Measurements from ENCODE around the gene CT55.
A peak's percentile ranks its signal among the peaks of the same experiment; 100 is the strongest.
"Not testable (repeated sequence)": the region's sequence is repeated elsewhere in the genome, so short reads cannot be mapped to it uniquely, and the experiment has no call there.

The CT55 gene

GRCh38 chrX:135170877-135171519 is at the start of gene CT55:
Gene CT55 (minus strand): TSS chrX:135171398. CDS start chrX:135171171, 227 bp downstream.
- TF ChIP-seq CTCF (IDR thresholded peaks at IDR 0.05; ENCODE audit: poor library complexity, severe bottlenecking), result no peak
- H3K9me3 ChIP-seq (ENCODE audit: severe bottlenecking), result no peaks in the 10 kb centered on the region
- ATAC-seq (ENCODE audit: low read depth), result no peak
- H3K4me1 ChIP-seq (ENCODE audit: insufficient read depth, poor library complexity, severe bottlenecking), result no peaks in the 10 kb centered on the region
- H3K36me3 ChIP-seq (ENCODE audit: low read depth), result no peaks in the 10 kb centered on the region
- no peaks in the 10 kb centered on the region for H3K27me3 ChIP-seq (ENCODE audit: insufficient read depth, poor library complexity, severe bottlenecking)
- H3K27ac ChIP-seq (ENCODE audit: poor library complexity, severe bottlenecking), result no peak within 1 kb of the TSS
- no peak for DNase-seq (ENCODE audit: low spot score)
- H3K4me3 ChIP-seq (ENCODE audit: severe bottlenecking), result no peak within 1 kb of the TSS

- no peaks in the 10 kb centered on the region for H3K36me3 ChIP-seq (ENCODE audit: low read depth)
- TF ChIP-seq CTCF (IDR thresholded peaks at IDR 0.05; ENCODE audit: poor library complexity, severe bottlenecking), result no peak
- ATAC-seq (ENCODE audit: low read depth) (no peak), DNase-seq (ENCODE audit: low spot score) (no peak)
- no peaks in the 10 kb centered on the region for H3K27me3 ChIP-seq (ENCODE audit: insufficient read depth, poor library complexity, severe bottlenecking)
- no peaks in the 10 kb centered on the region for H3K4me1 ChIP-seq (ENCODE audit: insufficient read depth, poor library complexity, severe bottlenecking)
- H3K9me3 ChIP-seq (ENCODE audit: severe bottlenecking), result no peaks in the 10 kb centered on the region
- no peak overlapping the region for H3K27ac ChIP-seq (ENCODE audit: poor library complexity, severe bottlenecking)
- no peak overlapping the region for H3K4me3 ChIP-seq (ENCODE audit: severe bottlenecking)
Measured at GRCh38 chrX:135213200-135213844, 42.1 kb upstream of the CT55 start.

GRCh38 chrX:135206427-135206826 is 35.2 kb upstream of the CT55 start:
- not testable (repeated sequence) for H3K4me3 ChIP-seq (ENCODE audit: severe bottlenecking); H3K9me3 ChIP-seq (ENCODE audit: severe bottlenecking); DNase-seq (ENCODE audit: low spot score); ATAC-seq (ENCODE audit: low read depth); H3K27me3 ChIP-seq (ENCODE audit: insufficient read depth, poor library complexity, severe bottlenecking); H3K4me1 ChIP-seq (ENCODE audit: insufficient read depth, poor library complexity, severe bottlenecking); H3K27ac ChIP-seq (ENCODE audit: poor library complexity, severe bottlenecking); H3K36me3 ChIP-seq (ENCODE audit: low read depth)
- peak; percentile 52 for TF ChIP-seq CTCF (IDR thresholded peaks at IDR 0.05; ENCODE audit: poor library complexity, severe bottlenecking)

- no peaks in the 10 kb centered on the region for H3K36me3 ChIP-seq (ENCODE audit: low read depth)
- ATAC-seq (ENCODE audit: low read depth), result no peak
- H3K4me1 ChIP-seq (ENCODE audit: insufficient read depth, poor library complexity, severe bottlenecking), result no peaks in the 10 kb centered on the region
- DNase-seq (ENCODE audit: low spot score), result no peak
- no peak overlapping the region for H3K4me3 ChIP-seq (ENCODE audit: severe bottlenecking)
- no peaks in the 10 kb centered on the region for H3K9me3 ChIP-seq (ENCODE audit: severe bottlenecking)
- no peak overlapping the region for H3K27ac ChIP-seq (ENCODE audit: poor library complexity, severe bottlenecking)
- TF ChIP-seq CTCF (IDR thresholded peaks at IDR 0.05; ENCODE audit: poor library complexity, severe bottlenecking), result no peak
- no peaks in the 10 kb centered on the region for H3K27me3 ChIP-seq (ENCODE audit: insufficient read depth, poor library complexity, severe bottlenecking)
Measured at GRCh38 chrX:135200297-135200696, 29.1 kb upstream of the CT55 start.

GRCh38 chrX:135194684-135195083 is 23.5 kb upstream of the CT55 start:
- ATAC-seq (ENCODE audit: low read depth), result no peak
- H3K4me3 ChIP-seq (ENCODE audit: severe bottlenecking), result no peak overlapping the region
- H3K27me3 ChIP-seq (ENCODE audit: insufficient read depth, poor library complexity, severe bottlenecking), result no peaks in the 10 kb centered on the region
- H3K36me3 ChIP-seq (ENCODE audit: low read depth), result no peaks in the 10 kb centered on the region
- no peak for TF ChIP-seq CTCF (IDR thresholded peaks at IDR 0.05; ENCODE audit: poor library complexity, severe bottlenecking)
- no peak overlapping the region for H3K27ac ChIP-seq (ENCODE audit: poor library complexity, severe bottlenecking)
- H3K4me1 ChIP-seq (ENCODE audit: insufficient read depth, poor library complexity, severe bottlenecking), result no peaks in the 10 kb centered on the region
- DNase-seq (ENCODE audit: low spot score), result no peak
- no peaks in the 10 kb centered on the region for H3K9me3 ChIP-seq (ENCODE audit: severe bottlenecking)

All from RWPE2 (cell line).